PC-9 (cell line): ENCODE data around the gene DNAJC11.

ENCODE experiments used
- CTCF ChIP-seq: fragments of 200-600 bp; sonication (generic); conservative IDR thresholded peaks from 2 replicates; pipeline ENCODE4 v1.6.1; 2017; ENCODE audit warnings: mixed run types, antibody characterized with exemption, mild to moderate bottlenecking, moderate library complexity
- EZH2 ChIP-seq: fragments of 200-600 bp; sonication (generic); IDR thresholded peaks from 2 replicates; pipeline ENCODE4 v1.8.0; 2017; ENCODE audit warnings: antibody characterized with exemption, low read depth

DNA sequence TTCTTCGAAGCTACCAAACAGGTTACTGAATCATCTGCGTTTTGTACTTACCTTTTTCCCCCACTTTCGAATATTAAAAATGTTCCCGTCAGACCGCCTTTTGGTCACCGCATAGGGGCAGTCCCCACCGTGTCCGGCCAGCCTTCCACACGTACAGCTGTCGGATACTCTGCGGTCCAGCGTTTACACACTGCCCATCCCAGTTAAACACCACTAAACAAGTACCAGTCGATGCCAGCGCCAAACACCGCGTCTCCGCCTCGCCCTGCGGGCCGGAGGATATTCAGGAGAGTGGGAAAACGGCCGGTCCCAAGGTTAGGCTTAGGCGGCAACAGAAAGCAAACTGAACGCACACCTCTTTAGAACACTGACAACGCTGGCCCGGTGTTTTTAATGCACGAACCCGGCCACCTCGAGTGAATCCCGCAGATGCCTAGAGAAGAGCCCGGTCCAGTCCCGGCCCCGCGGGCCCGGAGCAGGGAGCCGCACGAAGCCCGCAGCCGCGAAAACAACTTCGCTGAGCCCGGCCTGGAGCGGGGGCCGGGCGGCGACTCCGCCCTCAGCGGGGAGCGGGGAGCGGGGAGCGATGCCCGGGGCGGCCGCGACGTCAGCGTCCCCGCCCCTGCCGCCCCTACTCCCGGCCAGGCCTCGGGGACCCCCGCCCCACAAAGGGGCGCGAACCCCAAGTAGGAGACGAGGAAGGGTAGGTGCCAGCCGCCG, 88.8 kb downstream of the DNAJC11 start:
- TF ChIP-seq CTCF (no peak), EZH2 (no peak)
